GM12865 (cell line): ENCODE data around the gene SEMA3C.

ENCODE experiments used
- DNase-seq: peaks from one replicate; pipeline ENCODE4 v3.0.0; 2010; ENCODE audit warnings: low read depth
- H3K4me3 ChIP-seq: 2 replicates; pipeline ENCODE4 v1.5.1; 2011; ENCODE audit warnings: mild to moderate bottlenecking, low read depth, low read length, control low read depth
- CTCF ChIP-seq: IDR thresholded peaks from 2 replicates; pipeline ENCODE4 v1.5.1; 2011; ENCODE audit warnings: low read length, control low read depth, low read depth, inconsistent platforms; ENCODE audit not compliant: insufficient read depth; ENCODE audit errors: missing control alignments

Gene SEMA3C

GRCh38 chr7:80869106-80869784, 49.6 kb downstream of the SEMA3C start:
- H3K4me3 ChIP-seq = no peak overlapping the region
- no peak for TF ChIP-seq CTCF
- no peak for DNase-seq

- no peak for TF ChIP-seq CTCF
- DNase-seq = no peak
- no peak overlapping the region for H3K4me3 ChIP-seq
These were observed 50.3 kb downstream of the SEMA3C start for GRCh38 chr7:80868566-80868965.

GRCh38 chr7:80860554-80860953, 58.3 kb downstream of the SEMA3C start:
- DNase-seq = no peak
- TF ChIP-seq CTCF = no peak
- no peak overlapping the region for H3K4me3 ChIP-seq

- H3K4me3 ChIP-seq = no peak overlapping the region
- no peak for TF ChIP-seq CTCF
- DNase-seq = no peak
These were observed 59.4 kb downstream of the SEMA3C start for GRCh38 chr7:80859272-80859970.

- no peak overlapping the region for H3K4me3 ChIP-seq
- DNase-seq = peak; percentile 8
- TF ChIP-seq CTCF = no peak
These were observed 60.5 kb downstream of the SEMA3C start for GRCh38 chr7:80858141-80858903.

- no peak overlapping the region for H3K4me3 ChIP-seq
- no peak for DNase-seq
- no peak for TF ChIP-seq CTCF
These were observed 62.1 kb downstream of the SEMA3C start for GRCh38 chr7:80856769-80857168.
